GM12892 (cell line): ENCODE data around the gene DOCK1.

Experiments used
- POLR2A ChIP-seq: IDR thresholded peaks from 2 replicates; pipeline ENCODE4 v1.6.1; 2011; ENCODE audit warnings: low read depth, low read length, control low read depth
- POLR2AphosphoS5 ChIP-seq: IDR thresholded peaks from 2 replicates; pipeline ENCODE4 v1.6.1; 2011; ENCODE audit warnings: low read depth, low read length, control low read depth
- TAF1 ChIP-seq: IDR thresholded peaks from 2 replicates; pipeline ENCODE4 v1.6.1; 2011; ENCODE audit warnings: low read depth, mild to moderate bottlenecking, control low read depth, low read length, borderline replicate concordance

GRCh38 chr10:127094984-127095383, 189.8 kb downstream of the DOCK1 start:
- TF ChIP-seq POLR2AphosphoS5: no peak
- no peak for TF ChIP-seq POLR2A
- no peak for TF ChIP-seq TAF1
